HG02588 (cell line): ENCODE measurements around the gene COL4A1.

ENCODE experiments used
- ATAC-seq: cut with Tn5 transposase; IDR thresholded peaks from one replicate; pipeline ENCODE4 v1.9.1; 2021; ENCODE audit warnings: mild to moderate bottlenecking, moderate library complexity; ENCODE audit not compliant: unreplicated experiment

The COL4A1 gene

GRCh38 chr13:110150384-110151101 lies 156.4 kb downstream of the COL4A1 start:
- no peak for ATAC-seq

- no peak for ATAC-seq
Observed at GRCh38 chr13:110149036-110149435, 157.9 kb downstream of the COL4A1 start.

GRCh38 chr13:110140099-110140498 lies 166.9 kb downstream of the COL4A1 start:
- ATAC-seq = no peak

GRCh38 chr13:110138700-110139036 lies 168.3 kb downstream of the COL4A1 start:
- ATAC-seq = no peak

- ATAC-seq = peak; percentile 48
Observed at GRCh38 chr13:110138010-110138699, 168.8 kb downstream of the COL4A1 start.

- peak; percentile 81 for ATAC-seq
Observed at GRCh38 chr13:110137680-110138009, 169.3 kb downstream of the COL4A1 start.

GRCh38 chr13:110136660-110137585 lies 170.0 kb downstream of the COL4A1 start:
- no peak for ATAC-seq

GRCh38 chr13:110135977-110136597 lies 170.9 kb downstream of the COL4A1 start:
- ATAC-seq = no peak

- ATAC-seq = no peak
Observed at GRCh38 chr13:110134801-110135200, 172.2 kb downstream of the COL4A1 start.

GRCh38 chr13:110133425-110134235 lies 173.3 kb downstream of the COL4A1 start:
- no peak for ATAC-seq

GRCh38 chr13:110132225-110132982 lies 174.6 kb downstream of the COL4A1 start:
- ATAC-seq = no peak

GRCh38 chr13:110131424-110131823 lies 175.5 kb downstream of the COL4A1 start:
- ATAC-seq = no peak

GRCh38 chr13:110130431-110130830 lies 176.5 kb downstream of the COL4A1 start:
- ATAC-seq = no peak

- ATAC-seq = no peak
Observed at GRCh38 chr13:110129539-110130186, 177.3 kb downstream of the COL4A1 start.

- ATAC-seq = no peak
Observed at GRCh38 chr13:110129076-110129475, 177.9 kb downstream of the COL4A1 start.

GRCh38 chr13:110128546-110128945 lies 178.4 kb downstream of the COL4A1 start:
- no peak for ATAC-seq

GRCh38 chr13:110127986-110128511 lies 178.9 kb downstream of the COL4A1 start:
- no peak for ATAC-seq

GRCh38 chr13:110126391-110126961 lies 180.5 kb downstream of the COL4A1 start:
- no peak for ATAC-seq
